HG03575 (cell line): Measurements from ENCODE around the gene TNFAIP8.
"Not testable (repeated sequence)": the region's sequence is repeated elsewhere in the genome, so short reads cannot be mapped to it uniquely, and the experiment has no call there.

Experiments used
- ATAC-seq: cut with Tn5 transposase; IDR thresholded peaks from one replicate; pipeline ENCODE4 v1.9.1; 2021; ENCODE audit not compliant: unreplicated experiment, insufficient number of reproducible peaks, low FRiP score; ENCODE audit errors: extremely low read depth

TNFAIP8 gene

DNA sequence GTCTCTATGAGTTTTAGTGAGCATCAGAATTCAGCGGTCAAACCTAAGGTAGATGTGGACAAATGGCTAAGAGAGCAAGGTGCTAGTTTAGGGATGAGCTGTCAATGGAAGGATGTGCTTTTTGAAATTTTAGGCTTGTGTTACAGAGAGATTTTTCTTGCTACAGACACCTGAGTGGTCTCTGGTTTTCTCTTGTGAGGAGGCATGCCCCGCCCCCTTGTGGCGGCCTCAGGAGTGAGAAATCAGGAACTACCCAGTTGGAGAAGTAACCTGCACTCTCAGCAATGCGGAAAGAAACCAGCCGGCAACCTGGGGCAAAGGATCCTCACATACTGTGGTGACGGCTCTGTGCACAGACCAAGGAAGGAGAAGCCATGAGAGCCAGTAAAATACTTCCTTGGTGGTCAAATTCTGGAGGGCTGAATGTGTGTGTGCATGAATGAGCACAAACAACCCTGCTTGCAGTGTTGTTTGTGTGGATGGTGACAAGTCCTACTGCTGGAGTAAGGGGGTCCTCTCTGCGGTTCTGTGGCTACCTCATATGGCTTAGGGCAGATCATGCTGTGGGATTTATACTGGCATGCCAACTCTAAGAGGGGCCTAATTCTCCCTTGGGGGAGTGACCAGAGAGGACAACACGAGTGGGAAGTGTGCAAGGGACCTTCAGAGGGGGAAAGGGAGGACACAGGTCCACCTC lies 79.8 kb downstream of the TNFAIP8 start:
- ATAC-seq: no peak

DNA sequence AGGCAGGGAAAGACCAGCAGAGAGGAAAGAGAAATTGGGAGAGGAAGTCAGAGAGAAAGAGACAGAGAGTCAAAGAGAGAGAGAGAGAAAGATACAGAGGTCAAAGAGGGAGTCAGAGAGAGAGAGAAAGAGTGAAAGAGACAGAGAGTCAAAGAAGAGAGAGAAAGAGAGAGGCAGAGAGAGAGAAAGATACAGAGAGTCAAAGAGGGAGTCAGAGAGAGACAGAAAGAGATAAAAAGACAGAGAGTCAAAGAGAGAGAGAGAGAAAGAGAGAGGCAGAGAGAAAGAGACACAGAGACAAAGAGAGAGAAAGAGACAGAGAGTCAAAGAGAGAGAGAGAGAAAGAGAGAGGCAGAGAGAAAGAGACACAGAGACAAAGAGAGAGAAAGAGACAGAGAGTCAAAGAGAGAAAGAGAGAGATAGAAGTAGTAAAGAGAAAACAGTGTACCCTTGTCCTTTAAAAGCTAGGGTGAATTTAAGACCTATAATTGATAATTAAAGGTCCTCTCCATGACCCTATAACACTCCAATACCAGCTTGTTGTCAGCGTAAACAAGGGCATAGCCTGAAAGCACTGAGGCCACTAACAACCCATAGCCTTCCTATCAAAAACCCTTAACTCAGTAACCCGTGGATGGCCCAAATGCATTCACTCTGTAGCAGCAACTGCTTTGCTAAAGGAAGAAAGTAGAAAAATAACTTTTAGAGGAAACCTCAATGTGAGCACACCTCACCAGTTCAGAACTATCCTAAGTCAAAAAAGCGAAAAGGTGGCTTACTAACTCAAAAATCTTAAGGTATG lies 82.2 kb downstream of the TNFAIP8 start:
- ATAC-seq: not testable (repeated sequence)

DNA sequence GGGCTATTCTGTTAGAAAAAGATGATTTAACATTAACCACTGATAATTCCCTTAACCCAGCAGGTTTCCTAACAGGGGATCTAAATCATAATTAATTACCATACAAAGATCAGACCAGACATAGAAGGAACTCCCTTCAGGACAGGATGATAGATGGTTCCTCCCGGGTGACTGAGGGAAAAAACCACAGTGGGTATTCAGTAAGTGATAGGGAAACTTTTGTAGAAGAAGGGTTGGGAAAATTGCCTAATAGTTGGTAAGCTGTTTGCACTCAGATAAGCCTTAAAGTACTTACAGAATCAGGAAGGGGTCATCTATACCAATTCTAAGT lies 82.7 kb downstream of the TNFAIP8 start:
- not testable (repeated sequence) for ATAC-seq

DNA sequence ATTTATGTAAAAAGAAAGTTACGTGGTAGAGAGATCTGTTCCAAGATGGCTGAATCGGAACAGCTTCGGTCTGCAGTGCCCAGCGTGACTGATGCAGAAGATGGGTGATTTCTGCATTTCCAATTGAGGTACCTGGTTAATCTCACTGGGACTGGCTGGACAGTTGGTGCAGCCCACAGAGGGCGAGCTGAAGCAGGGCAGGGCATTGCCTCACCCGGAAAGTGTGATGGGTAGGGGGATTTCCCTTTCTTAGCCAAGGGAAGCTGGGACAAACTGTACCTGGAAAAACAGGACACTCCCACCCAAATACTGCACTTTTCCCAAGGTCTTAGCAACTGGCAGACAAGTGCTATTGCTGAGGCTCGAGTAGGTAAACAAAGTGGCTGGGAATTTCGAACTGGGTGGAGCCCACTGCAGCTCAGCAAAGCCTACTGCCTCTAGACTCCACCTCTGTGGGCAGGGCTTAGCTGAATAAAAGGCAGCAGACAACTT lies 83.4 kb downstream of the TNFAIP8 start:
- no peak for ATAC-seq

DNA sequence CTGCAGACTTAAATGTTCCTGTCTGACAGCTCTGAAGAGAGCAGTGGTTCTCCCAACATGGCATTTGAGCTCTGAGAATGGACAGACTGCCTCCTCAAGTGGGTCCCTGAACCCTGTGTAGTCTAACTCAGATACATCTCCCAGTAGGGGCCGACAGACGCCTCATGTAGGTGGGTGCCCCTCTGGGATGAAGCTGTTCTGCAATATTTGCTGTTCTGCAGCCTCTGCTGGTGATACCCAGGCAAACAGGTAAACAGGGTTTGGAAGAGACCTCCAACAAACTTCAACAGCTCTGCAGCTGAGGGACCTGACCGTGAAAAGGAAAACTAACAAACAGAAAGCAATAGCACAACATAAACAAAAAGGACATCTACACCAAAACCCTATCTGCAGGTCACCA lies 83.8 kb downstream of the TNFAIP8 start:
- not testable (repeated sequence) for ATAC-seq

DNA sequence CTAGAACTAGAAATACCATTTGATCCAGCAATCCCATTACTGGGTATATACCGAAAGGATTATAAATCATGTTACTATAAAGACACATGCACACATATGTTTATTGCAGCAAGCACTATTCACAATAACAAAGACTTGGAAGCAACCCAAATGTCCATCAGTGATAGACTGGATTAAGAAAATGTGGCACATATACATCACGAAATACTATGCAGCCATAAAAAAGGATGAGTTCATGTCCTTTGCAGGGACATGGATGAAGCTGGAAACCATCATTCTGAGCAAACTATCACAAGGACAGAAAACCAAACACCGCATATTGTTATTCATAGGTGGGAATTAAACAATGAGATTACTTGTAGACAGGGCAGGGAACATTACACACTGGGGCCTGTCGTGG lies 88.8 kb downstream of the TNFAIP8 start:
- not testable (repeated sequence) for ATAC-seq

DNA sequence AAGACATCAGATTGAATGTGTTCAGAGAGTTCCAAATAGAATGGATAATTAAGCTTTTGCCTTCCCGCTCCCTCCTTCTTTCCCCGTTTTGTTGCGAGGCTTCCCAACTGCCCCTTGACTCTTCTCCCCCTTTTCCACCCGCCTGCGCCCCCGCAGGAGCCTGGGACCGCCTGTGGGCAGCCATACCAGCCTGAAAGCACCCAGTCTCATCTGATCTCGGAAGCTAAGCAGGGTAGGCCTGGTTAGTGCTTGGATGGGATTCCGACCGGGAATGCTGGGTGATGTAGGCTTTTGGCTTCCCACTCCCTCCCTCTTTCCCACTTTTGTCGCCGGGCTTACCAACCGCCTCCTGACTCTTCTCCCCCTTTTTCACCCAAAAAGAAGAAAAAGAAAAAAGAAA lies 89.7 kb downstream of the TNFAIP8 start:
- no peak for ATAC-seq
